PFSK-1 (cell line): ENCODE measurements around the gene C3orf49.

ENCODE experiments used
- FOXP2 ChIP-seq: optimal IDR thresholded peaks from 2 replicates; pipeline ENCODE3; 2011; ENCODE audit warnings: borderline replicate concordance, control low read depth, inconsistent platforms; ENCODE audit not compliant: insufficient read depth; ENCODE audit errors: extremely low read length, extremely low read depth
- POLR2AphosphoS5 ChIP-seq: IDR thresholded peaks from 2 replicates; pipeline ENCODE4 v1.6.1; 2012; ENCODE audit warnings: low read depth, mild to moderate bottlenecking, control low read depth, low read length, moderate library complexity
- SIN3A ChIP-seq: IDR thresholded peaks from 2 replicates; pipeline ENCODE4 v1.6.1; 2012; ENCODE audit warnings: mild to moderate bottlenecking, low read length, moderate library complexity, borderline replicate concordance; ENCODE audit not compliant: insufficient read depth
- TF ChIP-seq, protein P1 (sequence below), 2 experiments: IDR thresholded peaks; 2 replicates each; pipeline versions ENCODE4 v1.6.1 to v1.8.0; 2011 to 2012; ENCODE audit warnings: low read depth in 2 of 2, low read length in 2 of 2, control low read depth in 1 of 2, inconsistent platforms in 1 of 2, mild to moderate bottlenecking in 1 of 2, moderate library complexity in 1 of 2; ENCODE audit not compliant: insufficient read depth in 1 of 2

- TF ChIP-seq POLR2AphosphoS5 (no peak), SIN3A (no peak), FOXP2 (peak; percentile 12)
- TF ChIP-seq, protein P1, sequence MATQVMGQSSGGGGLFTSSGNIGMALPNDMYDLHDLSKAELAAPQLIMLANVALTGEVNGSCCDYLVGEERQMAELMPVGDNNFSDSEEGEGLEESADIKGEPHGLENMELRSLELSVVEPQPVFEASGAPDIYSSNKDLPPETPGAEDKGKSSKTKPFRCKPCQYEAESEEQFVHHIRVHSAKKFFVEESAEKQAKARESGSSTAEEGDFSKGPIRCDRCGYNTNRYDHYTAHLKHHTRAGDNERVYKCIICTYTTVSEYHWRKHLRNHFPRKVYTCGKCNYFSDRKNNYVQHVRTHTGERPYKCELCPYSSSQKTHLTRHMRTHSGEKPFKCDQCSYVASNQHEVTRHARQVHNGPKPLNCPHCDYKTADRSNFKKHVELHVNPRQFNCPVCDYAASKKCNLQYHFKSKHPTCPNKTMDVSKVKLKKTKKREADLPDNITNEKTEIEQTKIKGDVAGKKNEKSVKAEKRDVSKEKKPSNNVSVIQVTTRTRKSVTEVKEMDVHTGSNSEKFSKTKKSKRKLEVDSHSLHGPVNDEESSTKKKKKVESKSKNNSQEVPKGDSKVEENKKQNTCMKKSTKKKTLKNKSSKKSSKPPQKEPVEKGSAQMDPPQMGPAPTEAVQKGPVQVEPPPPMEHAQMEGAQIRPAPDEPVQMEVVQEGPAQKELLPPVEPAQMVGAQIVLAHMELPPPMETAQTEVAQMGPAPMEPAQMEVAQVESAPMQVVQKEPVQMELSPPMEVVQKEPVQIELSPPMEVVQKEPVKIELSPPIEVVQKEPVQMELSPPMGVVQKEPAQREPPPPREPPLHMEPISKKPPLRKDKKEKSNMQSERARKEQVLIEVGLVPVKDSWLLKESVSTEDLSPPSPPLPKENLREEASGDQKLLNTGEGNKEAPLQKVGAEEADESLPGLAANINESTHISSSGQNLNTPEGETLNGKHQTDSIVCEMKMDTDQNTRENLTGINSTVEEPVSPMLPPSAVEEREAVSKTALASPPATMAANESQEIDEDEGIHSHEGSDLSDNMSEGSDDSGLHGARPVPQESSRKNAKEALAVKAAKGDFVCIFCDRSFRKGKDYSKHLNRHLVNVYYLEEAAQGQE (IDR thresholded peaks at IDR 0.05; ENCODE audit: insufficient read depth in 1 of 2, low read depth in 2 of 2, low read length in 2 of 2): no peak
Observed at GRCh38 chr3:63863150-63864007, 44.3 kb downstream of the C3orf49 start, which contains the start of the genes ATXN7 and THOC7.
